AG09319 (cell line): ENCODE results near the gene ANKRD44.

ENCODE experiments used
- DNase-seq: peaks from one replicate; pipeline ENCODE4 v3.0.0-alpha.2; 2010; ENCODE audit warnings: low read depth; ENCODE audit errors: extremely low read depth
- CTCF ChIP-seq: IDR thresholded peaks from 2 replicates; pipeline ENCODE4 v1.5.1; 2011; ENCODE audit warnings: low read depth, mild to moderate bottlenecking, inconsistent platforms, low read length, moderate library complexity

The ANKRD44 gene

GRCh38 chr2:197211881-197212342 is 98.7 kb downstream of the ANKRD44 start:
- DNase-seq, result no peak
- TF ChIP-seq CTCF, result no peak

- no peak for DNase-seq
- no peak for TF ChIP-seq CTCF
Observed at GRCh38 chr2:197210430-197210829, 100.2 kb downstream of the ANKRD44 start.

- no peak for DNase-seq
- TF ChIP-seq CTCF, result no peak
Observed at GRCh38 chr2:197209742-197210408, 100.7 kb downstream of the ANKRD44 start.

- no peak for DNase-seq
- no peak for TF ChIP-seq CTCF
Observed at GRCh38 chr2:197209246-197209645, 101.3 kb downstream of the ANKRD44 start.

GRCh38 chr2:197208841-197209240 is 101.7 kb downstream of the ANKRD44 start:
- DNase-seq, result no peak
- TF ChIP-seq CTCF, result no peak

- DNase-seq, result no peak
- TF ChIP-seq CTCF, result no peak
Observed at GRCh38 chr2:197208024-197208423, 102.6 kb downstream of the ANKRD44 start.

- TF ChIP-seq CTCF, result no peak
- DNase-seq, result no peak
Observed at GRCh38 chr2:197207598-197207997, 103.0 kb downstream of the ANKRD44 start.
